ENCODE data around the gene MSI2.

The MSI2 gene

GRCh38 chr17:57677301-57677700, 421.0 kb downstream of the MSI2 start:
- no peak for DNase-seq

GRCh38 chr17:57677858-57678257, 421.5 kb downstream of the MSI2 start:
- no peak for DNase-seq

GRCh38 chr17:57678393-57678792, 422.1 kb downstream of the MSI2 start:
- DNase-seq: peak in 1 of 2 donors; percentile 4

- no peak for DNase-seq
These were observed 423.0 kb downstream of the MSI2 start for GRCh38 chr17:57679356-57679755.

GRCh38 chr17:57679906-57680695, 423.8 kb downstream of the MSI2 start:
- no peak for DNase-seq

GRCh38 chr17:57682701-57683100, 426.4 kb downstream of the MSI2 start:
- no peak for DNase-seq

GRCh38 chr17:57684711-57685498, 428.6 kb downstream of the MSI2 start:
- DNase-seq: no peak

GRCh38 chr17:57685499-57686132, 429.3 kb downstream of the MSI2 start:
- DNase-seq: no peak

- no peak for DNase-seq
These were observed 431.3 kb downstream of the MSI2 start for GRCh38 chr17:57687642-57688041.

GRCh38 chr17:57689254-57689653, 432.9 kb downstream of the MSI2 start:
- DNase-seq: no peak

- DNase-seq: no peak
These were observed 435.6 kb downstream of the MSI2 start for GRCh38 chr17:57691939-57692338.

- no peak for DNase-seq
These were observed 436.4 kb downstream of the MSI2 start for GRCh38 chr17:57692770-57693169.

GRCh38 chr17:57694051-57694450, 437.7 kb downstream of the MSI2 start:
- no peak for DNase-seq

GRCh38 chr17:57696050-57696449, 439.7 kb downstream of the MSI2 start:
- DNase-seq: no peak

- no peak for DNase-seq
These were observed 440.9 kb downstream of the MSI2 start for GRCh38 chr17:57697197-57697596.

- no peak for DNase-seq
These were observed 441.8 kb downstream of the MSI2 start for GRCh38 chr17:57697891-57698711.

GRCh38 chr17:57699751-57700219, 443.5 kb downstream of the MSI2 start:
- no peak for DNase-seq

GRCh38 chr17:57701124-57701523, 444.8 kb downstream of the MSI2 start:
- DNase-seq: no peak

GRCh38 chr17:57703273-57703672, 446.9 kb downstream of the MSI2 start:
- no peak for DNase-seq

- no peak for DNase-seq
These were observed 448.1 kb downstream of the MSI2 start for GRCh38 chr17:57704448-57704847.

GRCh38 chr17:57705921-57706695, 449.8 kb downstream of the MSI2 start:
- no peak for DNase-seq

GRCh38 chr17:57706761-57707160, 450.4 kb downstream of the MSI2 start:
- DNase-seq: no peak

Measured in CD4-positive, alpha-beta T cell treated with Interleukin-4 for 1 hour (primary cell).